Measurements from ENCODE around the gene CCDC78.

Gene CCDC78

GRCh38 chr16:709566-710499 is 16.4 kb downstream of the CCDC78 start:
- DNase-seq (ENCODE audit: low read depth): no peak

GRCh38 chr16:708959-709358 is 17.3 kb downstream of the CCDC78 start:
- DNase-seq (ENCODE audit: low read depth): no peak

- no peak for DNase-seq (ENCODE audit: low read depth)
Observed at GRCh38 chr16:708019-708418, 18.2 kb downstream of the CCDC78 start.

GRCh38 chr16:707062-707538 is 19.1 kb downstream of the CCDC78 start:
- DNase-seq (ENCODE audit: low read depth): no peak

GRCh38 chr16:706189-707061 is 19.8 kb downstream of the CCDC78 start:
- no peak for DNase-seq (ENCODE audit: low read depth)

- DNase-seq (ENCODE audit: low read depth): no peak
Observed at GRCh38 chr16:705431-706188, 20.6 kb downstream of the CCDC78 start, which contains the start of gene FBXL16. Gene FBXL16 (minus strand): TSS chr16:705801. CDS start chr16:697405, 8,396 bp downstream.

- DNase-seq (ENCODE audit: low read depth): no peak
Observed at GRCh38 chr16:704552-705380, 21.5 kb downstream of the CCDC78 start.

- DNase-seq (ENCODE audit: low read depth): no peak
Observed at GRCh38 chr16:704047-704446, 22.2 kb downstream of the CCDC78 start.

GRCh38 chr16:703406-703805 is 22.8 kb downstream of the CCDC78 start:
- DNase-seq (ENCODE audit: low read depth): no peak

- DNase-seq (ENCODE audit: low read depth): no peak
Observed at GRCh38 chr16:702341-702740, 23.9 kb downstream of the CCDC78 start.

- DNase-seq (ENCODE audit: low read depth): peak; percentile 38
Observed at GRCh38 chr16:700684-701584, 25.3 kb downstream of the CCDC78 start.

- DNase-seq (ENCODE audit: low read depth): no peak
Observed at GRCh38 chr16:698911-699671, 27.2 kb downstream of the CCDC78 start.

GRCh38 chr16:695355-696089 is 30.7 kb downstream of the CCDC78 start:
- DNase-seq (ENCODE audit: low read depth): peak; percentile 63

GRCh38 chr16:694863-695354 is 31.3 kb downstream of the CCDC78 start:
- no peak for DNase-seq (ENCODE audit: low read depth)

GRCh38 chr16:694187-694862 is 31.9 kb downstream of the CCDC78 start:
- DNase-seq (ENCODE audit: low read depth): no peak

GRCh38 chr16:693766-694165 is 32.5 kb downstream of the CCDC78 start:
- DNase-seq (ENCODE audit: low read depth): no peak

- no peak for DNase-seq (ENCODE audit: low read depth)
Observed at GRCh38 chr16:693364-693763, 32.9 kb downstream of the CCDC78 start.
